Trophoblast cell (in vitro differentiated cells and primary cell): Measurements from ENCODE around the gene CDX1.

Experiments
- DNase-seq, 2 donors: peaks; one replicate each; pipeline ENCODE4 v3.0.0-alpha.2; 2016
- H2AFZ ChIP-seq: 2 replicates; pipeline ENCODE4 v1.6.1; 2013; ENCODE audit warnings: low read length, moderate library complexity, mild to moderate bottlenecking; ENCODE audit not compliant: insufficient read depth, poor library complexity
- H2AK5ac ChIP-seq: 2 replicates; pipeline ENCODE4 v1.6.1; 2013; ENCODE audit warnings: mild to moderate bottlenecking, low read length
- H2BK120ac ChIP-seq: 2 replicates; pipeline ENCODE4 v1.6.1; 2013; ENCODE audit warnings: low read length, mild to moderate bottlenecking, moderate library complexity; ENCODE audit not compliant: insufficient read depth, poor library complexity
- H2BK12ac ChIP-seq: 2 replicates; pipeline ENCODE4 v1.6.1; 2013; ENCODE audit warnings: mild to moderate bottlenecking, low read length, moderate library complexity
- H2BK5ac ChIP-seq: 2 replicates; pipeline ENCODE4 v1.6.1; 2013; ENCODE audit warnings: low read length, low read depth, moderate library complexity, mild to moderate bottlenecking; ENCODE audit not compliant: poor library complexity
- H3K14ac ChIP-seq: 2 replicates; pipeline ENCODE4 v1.6.1; 2013; ENCODE audit warnings: mild to moderate bottlenecking, low read length
- H3K18ac ChIP-seq: 2 replicates; pipeline ENCODE4 v1.6.1; 2013; ENCODE audit warnings: mild to moderate bottlenecking, low read length
- H3K23ac ChIP-seq: 2 replicates; pipeline ENCODE4 v1.6.1; 2013; ENCODE audit warnings: low read length
- H3K27ac ChIP-seq: 2 replicates; pipeline ENCODE4 v1.5.1; 2013; ENCODE audit warnings: low read depth, mild to moderate bottlenecking, inconsistent platforms, low read length, moderate library complexity
- H3K27me3 ChIP-seq: 2 replicates; pipeline ENCODE4 v1.6.1; 2013; ENCODE audit warnings: inconsistent platforms, mild to moderate bottlenecking, low read length, moderate library complexity; ENCODE audit not compliant: insufficient read depth
- H3K36me3 ChIP-seq, 2 experiments: 1 replicate in 1 of 2; 2 replicates in 1 of 2; pipeline ENCODE4 v1.6.1; 2013; ENCODE audit warnings: low read length in 2 of 2, mild to moderate bottlenecking in 2 of 2, moderate library complexity in 1 of 2; ENCODE audit not compliant: insufficient read depth in 2 of 2, control insufficient read depth in 1 of 2
- H3K4ac ChIP-seq: 2 replicates; pipeline ENCODE4 v1.6.1; 2013; ENCODE audit warnings: low read depth, mild to moderate bottlenecking, low read length, moderate library complexity
- H3K4me1 ChIP-seq, 2 experiments: 1 replicate in 1 of 2; 2 replicates in 1 of 2; pipeline ENCODE4 v1.6.1; 2013; ENCODE audit warnings: low read length in 2 of 2, mild to moderate bottlenecking in 2 of 2, moderate library complexity in 1 of 2; ENCODE audit not compliant: insufficient read depth in 2 of 2, control insufficient read depth in 1 of 2
- H3K4me2 ChIP-seq: 2 replicates; pipeline ENCODE4 v1.6.1; 2013; ENCODE audit warnings: inconsistent platforms, mild to moderate bottlenecking, low read length, moderate library complexity
- H3K4me3 ChIP-seq: 2 replicates; pipeline ENCODE4 v1.5.1; 2013; ENCODE audit warnings: mild to moderate bottlenecking, low read depth, low read length, inconsistent platforms
- H3K79me1 ChIP-seq: one replicate; pipeline ENCODE4 v1.6.1; 2013; ENCODE audit warnings: low read length
- H3K79me2 ChIP-seq: 2 replicates; pipeline ENCODE4 v1.6.1; 2013; ENCODE audit warnings: low read length, mild to moderate bottlenecking; ENCODE audit not compliant: control insufficient read depth, insufficient read depth, poor library complexity
- H3K9ac ChIP-seq: 2 replicates; pipeline ENCODE4 v1.6.1; 2013; ENCODE audit warnings: mild to moderate bottlenecking, low read length
- H3K9me3 ChIP-seq: 2 replicates; pipeline ENCODE4 v1.6.1; 2013; ENCODE audit warnings: low read depth, mild to moderate bottlenecking, control low read depth, inconsistent platforms, low read length; ENCODE audit not compliant: insufficient read depth
- H4K12ac ChIP-seq: 2 replicates; pipeline ENCODE4 v1.6.1; 2013; ENCODE audit warnings: low read depth, mild to moderate bottlenecking, low read length, moderate library complexity
- H4K8ac ChIP-seq: 2 replicates; pipeline ENCODE4 v1.6.1; 2013; ENCODE audit warnings: low read depth, mild to moderate bottlenecking, low read length, moderate library complexity
- H4K91ac ChIP-seq: one replicate; pipeline ENCODE4 v1.6.1; 2013; ENCODE audit warnings: low read depth, mild to moderate bottlenecking, low read length, moderate library complexity
- WGBS: extraction: QIAGEN DNeasy Blood & Tissue Kit; methylation state at CpG from one replicate; pipeline ENCODE4 v1.1.7; 2013; ENCODE audit warnings: missing lambda C conversion rate; ENCODE audit not compliant: insufficient read length, insufficient coverage; ENCODE audit errors: extremely low coverage; 5-methylcytosine and 5-hydroxymethylcytosine counted together

CDX1 gene

DNA sequence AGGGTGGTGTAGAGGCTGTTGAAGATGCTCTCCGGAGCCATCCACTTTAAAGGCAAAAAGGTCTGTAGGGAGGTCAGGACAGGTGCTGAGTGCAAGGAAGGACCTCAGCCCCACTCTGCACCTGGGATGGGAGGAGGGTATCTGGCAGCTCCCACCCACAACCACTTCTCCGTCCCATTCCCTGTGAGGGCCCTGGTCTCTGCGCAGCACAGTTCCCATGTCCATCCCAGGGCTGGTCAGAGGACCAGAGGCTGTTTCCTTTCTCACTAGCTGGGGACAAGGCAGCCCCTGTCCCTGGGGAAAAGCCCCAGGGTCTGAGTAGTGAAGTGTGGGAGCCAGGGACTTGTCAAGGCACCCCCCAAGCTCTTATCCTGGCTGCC lies 46.5 kb upstream of the CDX1 start:
- H2AFZ ChIP-seq = no peak overlapping the region
- no peak overlapping the region for H2BK12ac ChIP-seq
- no peak overlapping the region for H2AK5ac ChIP-seq
- H3K14ac ChIP-seq = no peak overlapping the region
- H3K27me3 ChIP-seq = no peaks in the 10 kb centered on the region
- H4K12ac ChIP-seq = no peak overlapping the region
- no peaks in the 10 kb centered on the region for H3K79me2 ChIP-seq
- H3K4me1 ChIP-seq = peaks cover 17 to 27% of the 10 kb centered on the region in 2 experiments
- H2BK120ac ChIP-seq = no peak overlapping the region
- H3K9me3 ChIP-seq = peaks cover 5% of the 10 kb centered on the region
- no CpG with 5 or more reads among the region's 3 CpGs for WGBS
- no peak overlapping the region for H3K4me3 ChIP-seq
- H3K79me1 ChIP-seq = peaks cover 11% of the 10 kb centered on the region
- no peak overlapping the region for H3K23ac ChIP-seq
- no peak overlapping the region for H3K27ac ChIP-seq
- no peak for DNase-seq
- no peak overlapping the region for H4K8ac ChIP-seq
- H3K4me2 ChIP-seq = no peak overlapping the region
- no peak overlapping the region for H3K4ac ChIP-seq
- H3K9ac ChIP-seq = no peak overlapping the region
- no peak overlapping the region for H3K18ac ChIP-seq
- peaks cover 71 to 80% of the 10 kb centered on the region in 2 experiments for H3K36me3 ChIP-seq
- no peak overlapping the region for H2BK5ac ChIP-seq
- no peak overlapping the region for H4K91ac ChIP-seq

GRCh38 chr5:150120617-150121447 lies 45.7 kb upstream of the CDX1 start:
- DNase-seq = no peak
- Histone ChIP-seq H2AFZ (no peak overlapping the region), H3K18ac (no peak overlapping the region), H4K8ac (no peak overlapping the region), H2BK120ac (no peak overlapping the region), H3K36me3 (peaks cover 71 to 80% of the 10 kb centered on the region in 2 experiments), H4K12ac (no peak overlapping the region), H3K79me1 (peaks cover 6% of the 10 kb centered on the region), H3K9me3 (peaks cover 5% of the 10 kb centered on the region), H4K91ac (no peak overlapping the region), H3K14ac (no peak overlapping the region), H2BK12ac (no peak overlapping the region), H3K27me3 (no peaks in the 10 kb centered on the region), H3K4ac (no peak overlapping the region), H3K9ac (no peak overlapping the region), H3K27ac (no peak overlapping the region), H3K4me3 (no peak overlapping the region), H3K79me2 (no peaks in the 10 kb centered on the region), H2AK5ac (no peak overlapping the region), H2BK5ac (no peak overlapping the region), H3K23ac (no peak overlapping the region), H3K4me2 (no peak overlapping the region), H3K4me1 (peaks cover 13 to 20% of the 10 kb centered on the region in 2 experiments)
- WGBS = no CpG with 5 or more reads among the region's 19 CpGs

DNA sequence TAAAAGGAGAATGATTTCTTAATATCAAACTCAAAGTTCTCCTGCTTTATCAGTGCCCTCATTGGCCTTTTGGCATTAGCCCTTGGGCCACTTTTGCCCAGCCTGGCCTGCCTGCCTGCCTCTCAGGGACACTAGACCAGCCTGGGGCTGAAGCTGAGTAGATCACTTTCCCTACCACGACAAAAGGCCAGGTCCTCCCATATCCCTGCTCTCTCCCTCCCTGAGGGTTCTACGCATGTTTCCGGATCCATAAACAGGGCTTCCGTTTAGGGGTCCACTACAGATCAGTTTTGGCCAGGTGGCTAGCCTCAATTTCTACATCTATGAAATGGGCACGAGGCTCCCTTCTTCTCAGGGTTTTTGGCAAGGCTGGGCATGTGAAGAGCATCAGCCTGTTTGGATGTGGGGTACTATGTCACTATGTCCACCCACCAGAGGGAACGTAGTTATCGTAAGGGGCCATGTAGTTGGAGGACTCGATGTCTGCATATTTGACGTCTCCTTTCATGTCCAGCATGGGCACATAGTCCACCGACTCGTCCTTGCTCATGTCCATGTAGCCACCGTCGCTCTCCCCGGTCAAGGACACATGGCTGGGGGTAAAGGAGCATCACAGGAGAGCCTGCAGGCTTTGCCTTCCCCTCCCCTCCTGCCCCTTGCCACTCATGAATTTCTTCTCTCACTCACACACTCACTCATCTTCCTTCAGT lies 45.0 kb upstream of the CDX1 start:
- H4K12ac ChIP-seq = no peak overlapping the region
- H4K8ac ChIP-seq = no peak overlapping the region
- no peak overlapping the region for H3K4me2 ChIP-seq
- peaks cover 75 to 82% of the 10 kb centered on the region in 2 experiments for H3K36me3 ChIP-seq
- H3K4ac ChIP-seq = no peak overlapping the region
- H3K23ac ChIP-seq = no peak overlapping the region
- no peak overlapping the region for H2BK120ac ChIP-seq
- H3K79me1 ChIP-seq = peaks cover 3% of the 10 kb centered on the region
- no peak for DNase-seq
- no peak overlapping the region for H2AK5ac ChIP-seq
- H2BK5ac ChIP-seq = no peak overlapping the region
- H2AFZ ChIP-seq = no peak overlapping the region
- H3K9me3 ChIP-seq = peaks cover 8% of the 10 kb centered on the region
- no peaks in the 10 kb centered on the region for H3K79me2 ChIP-seq
- no peak overlapping the region for H2BK12ac ChIP-seq
- no peak overlapping the region for H3K14ac ChIP-seq
- no CpG with 5 or more reads among the region's 14 CpGs for WGBS
- H3K9ac ChIP-seq = no peak overlapping the region
- no peak overlapping the region for H4K91ac ChIP-seq
- H3K4me3 ChIP-seq = no peak overlapping the region
- peaks cover 8 to 16% of the 10 kb centered on the region in 2 experiments for H3K4me1 ChIP-seq
- no peak overlapping the region for H3K18ac ChIP-seq
- no peaks in the 10 kb centered on the region for H3K27me3 ChIP-seq
- no peak overlapping the region for H3K27ac ChIP-seq

DNA sequence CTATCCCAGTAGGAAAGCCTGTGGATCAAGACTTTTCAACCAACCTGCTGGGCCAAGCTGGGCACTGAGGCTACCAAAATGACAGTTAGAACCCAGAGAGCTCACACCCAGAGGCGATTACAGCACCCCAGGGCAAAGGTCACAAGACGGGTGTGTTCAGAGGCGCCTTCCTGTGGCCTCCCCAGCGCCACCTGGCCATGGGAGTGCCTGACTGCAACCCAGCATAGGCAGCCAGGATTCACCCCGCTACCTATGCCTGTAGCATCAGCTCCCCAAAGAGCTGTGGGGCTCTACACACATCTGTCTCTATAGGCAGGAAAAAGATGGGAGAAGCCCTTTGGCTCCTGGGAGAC lies 44.4 kb upstream of the CDX1 start:
- Histone ChIP-seq H2BK12ac (no peak overlapping the region), H3K79me1 (no peaks in the 10 kb centered on the region), H3K4ac (no peak overlapping the region), H2BK120ac (no peak overlapping the region), H4K8ac (no peak overlapping the region), H3K4me1 (peaks cover 5 to 12% of the 10 kb centered on the region in 2 experiments), H2AFZ (no peak overlapping the region), H3K23ac (no peak overlapping the region), H4K91ac (no peak overlapping the region), H3K18ac (no peak overlapping the region), H3K27ac (no peak overlapping the region), H3K27me3 (no peaks in the 10 kb centered on the region), H4K12ac (no peak overlapping the region), H3K9me3 (peaks cover 7% of the 10 kb centered on the region), H3K4me3 (no peak overlapping the region), H2AK5ac (no peak overlapping the region), H2BK5ac (no peak overlapping the region), H3K9ac (no peak overlapping the region), H3K79me2 (no peaks in the 10 kb centered on the region), H3K4me2 (no peak overlapping the region), H3K36me3 (peaks cover 80 to 86% of the 10 kb centered on the region in 2 experiments), H3K14ac (no peak overlapping the region)
- no CpG with 5 or more reads among the region's 5 CpGs for WGBS
- no peak for DNase-seq
